ENCODE measurements around the gene BASP1.

Gene BASP1

DNA sequence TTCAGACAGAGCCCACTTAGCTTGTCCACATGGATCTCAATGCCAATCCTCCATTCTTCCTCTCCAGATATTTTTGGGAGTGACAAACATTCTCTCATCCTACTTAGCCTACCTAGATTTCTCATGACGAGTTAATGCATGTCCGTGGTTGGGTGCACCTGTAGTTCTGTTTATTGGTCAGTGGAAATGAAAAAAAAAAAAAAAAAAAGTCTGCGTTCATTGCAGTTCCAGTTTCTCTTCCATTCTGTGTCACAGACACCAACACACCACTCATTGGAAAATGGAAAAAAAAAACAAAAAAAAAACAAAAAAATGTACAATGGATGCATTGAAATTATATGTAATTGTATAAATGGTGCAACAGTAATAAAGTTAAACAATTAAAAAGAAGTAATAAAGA, 59.0 kb downstream of the BASP1 start:
- DNase-seq (no peak), ATAC-seq (no peak)
- Mint-ChIP-seq H3K9me3 (peaks cover 0 to 7% of the 10 kb centered on the region in 2 donors), H3K27me3 (no peaks in the 10 kb centered on the region), H3K27ac (no peak overlapping the region), H3K4me1 (no peaks in the 10 kb centered on the region), H3K4me3 (no peak overlapping the region)

DNA sequence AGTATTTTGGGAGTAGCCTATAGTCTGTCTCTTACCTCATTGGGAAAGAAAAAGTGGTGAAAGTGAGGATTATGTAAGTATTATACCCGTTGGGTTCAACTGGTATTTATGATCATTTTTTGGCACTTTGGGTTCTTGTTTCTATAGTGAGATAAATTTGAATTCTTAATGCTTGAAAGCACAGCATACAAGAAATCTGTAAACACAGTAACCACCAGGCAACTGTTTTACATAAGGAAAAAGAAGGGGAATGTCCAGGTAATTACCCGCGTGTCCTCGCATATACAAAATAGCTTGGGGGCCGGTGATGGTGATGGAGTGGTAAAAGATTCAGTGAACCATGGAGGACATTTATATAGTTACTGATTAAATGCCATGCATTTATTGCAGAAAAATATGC, 60.5 kb downstream of the BASP1 start:
- DNase-seq (no peak), ATAC-seq (no peak)
- Mint-ChIP-seq H3K4me1 (peaks cover 5% of the 10 kb centered on the region), H3K27me3 (no peaks in the 10 kb centered on the region), H3K27ac (no peak overlapping the region), H3K9me3 (peaks cover 0 to 7% of the 10 kb centered on the region in 2 donors), H3K4me3 (no peak overlapping the region)

DNA sequence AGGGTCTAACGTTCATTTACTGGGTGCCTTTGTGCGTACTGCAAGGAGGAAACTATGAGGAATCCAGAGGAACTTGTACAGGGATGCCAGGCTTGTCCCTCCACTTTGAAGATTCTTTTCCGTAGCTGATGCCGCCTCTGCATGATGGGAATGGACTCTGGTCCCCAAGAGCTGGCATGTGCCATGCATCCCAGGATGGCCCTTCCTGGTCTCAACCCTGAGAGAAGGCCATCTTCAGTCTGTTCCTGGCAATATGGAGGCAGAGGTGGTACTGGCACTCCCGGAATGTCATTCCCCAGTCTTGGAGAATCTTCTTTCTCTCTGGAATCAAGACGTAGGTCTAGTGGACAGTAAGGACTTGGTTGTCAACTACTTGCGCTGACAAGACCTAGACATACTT, 61.5 kb downstream of the BASP1 start:
- ATAC-seq (no peak), DNase-seq (no peak)
- Mint-ChIP-seq H3K27me3 (no peaks in the 10 kb centered on the region), H3K9me3 (peaks cover 0 to 7% of the 10 kb centered on the region in 2 donors), H3K4me3 (no peak overlapping the region), H3K27ac (no peak overlapping the region), H3K4me1 (peaks cover 6% of the 10 kb centered on the region)

DNA sequence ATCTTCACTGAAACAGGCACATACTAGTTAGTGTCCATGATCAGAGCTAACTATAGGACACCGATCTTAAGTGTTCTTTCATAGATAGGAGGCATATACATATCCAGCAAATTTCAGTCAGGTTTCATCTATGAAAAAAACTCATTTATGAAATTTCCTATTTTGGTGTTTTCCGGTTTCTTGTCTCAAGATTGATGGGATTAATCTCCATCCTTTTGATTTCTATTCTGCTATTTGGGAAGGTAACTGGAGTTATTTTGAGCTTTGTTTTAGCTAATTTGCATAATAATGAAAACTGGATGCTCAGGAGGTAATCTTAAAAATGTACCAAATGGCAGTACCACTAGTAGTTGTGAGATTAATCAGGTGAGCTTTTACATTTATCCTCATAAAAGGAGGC, 62.1 kb downstream of the BASP1 start:
- H3K27ac Mint-ChIP-seq, result no peak overlapping the region
- no peak overlapping the region for H3K4me3 Mint-ChIP-seq
- no peaks in the 10 kb centered on the region for H3K27me3 Mint-ChIP-seq
- ATAC-seq (no peak), DNase-seq (no peak)
- peaks cover 0 to 7% of the 10 kb centered on the region in 2 donors for H3K9me3 Mint-ChIP-seq
- H3K4me1 Mint-ChIP-seq, result peaks cover 6% of the 10 kb centered on the region

DNA sequence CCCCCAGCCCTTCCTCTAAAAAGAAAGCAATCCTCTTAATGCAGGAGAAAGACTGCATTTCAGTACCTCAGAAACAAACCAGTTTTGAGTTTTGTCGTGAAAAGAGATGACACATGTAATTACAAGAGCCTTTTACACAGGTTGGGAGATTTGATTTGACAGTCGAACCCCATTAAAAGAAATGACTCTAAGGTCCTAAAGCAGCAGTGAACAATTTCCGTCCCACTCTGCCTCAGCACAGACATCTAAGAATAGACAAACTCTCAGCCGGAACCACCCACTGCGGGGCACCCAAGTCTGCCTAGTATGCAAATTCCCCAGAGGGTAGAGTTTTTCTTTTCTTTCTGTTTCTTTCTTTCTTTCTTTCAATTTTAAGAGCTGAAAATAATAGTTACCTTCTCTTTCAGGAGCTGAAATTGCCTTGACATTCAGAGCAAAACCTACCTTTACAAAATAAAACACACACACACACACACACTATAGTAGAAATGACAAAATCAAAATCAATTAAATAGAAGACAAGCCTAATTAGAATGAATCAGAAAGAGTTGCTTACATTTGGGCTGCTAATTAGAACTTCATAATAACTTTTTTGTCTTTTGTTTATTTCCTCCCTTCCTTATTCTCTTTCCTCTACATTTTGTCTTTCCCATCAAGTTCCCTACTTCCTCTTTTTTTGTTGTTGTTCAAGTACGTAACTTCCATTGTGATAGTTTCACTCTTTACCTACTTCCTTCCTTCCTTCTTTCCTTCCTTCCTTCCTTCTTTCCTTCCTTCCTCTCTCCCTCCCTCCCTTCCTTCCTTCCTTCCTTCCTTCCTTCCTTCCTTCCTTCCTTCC, 65.1 kb downstream of the BASP1 start:
- no peak for DNase-seq
- Mint-ChIP-seq H3K4me1 (peaks cover 6% of the 10 kb centered on the region), H3K27ac (no peak overlapping the region), H3K4me3 (peak overlapping the region in 1 of 2 donors; percentile 14), H3K27me3 (no peaks in the 10 kb centered on the region), H3K9me3 (no peaks in the 10 kb centered on the region)
- no peak for ATAC-seq

DNA sequence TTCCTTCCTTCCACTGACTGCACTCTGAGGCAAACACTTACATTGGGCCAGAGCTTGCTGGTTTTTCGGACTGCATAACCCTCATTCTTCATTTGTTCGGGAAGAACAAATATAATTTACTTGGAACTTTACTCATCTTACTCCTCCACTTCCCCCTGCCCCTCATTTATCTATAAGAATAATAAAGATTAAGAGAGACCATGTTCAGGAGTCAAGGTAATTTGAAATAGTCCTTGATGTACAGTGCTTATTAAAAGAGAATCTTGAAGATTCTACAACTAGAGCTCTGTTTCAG, 65.6 kb downstream of the BASP1 start:
- Mint-ChIP-seq H3K4me3 (no peak overlapping the region), H3K4me1 (peaks cover 6% of the 10 kb centered on the region), H3K27me3 (no peaks in the 10 kb centered on the region), H3K9me3 (peaks cover 2 to 4% of the 10 kb centered on the region in 2 donors), H3K27ac (no peak overlapping the region)
- DNase-seq (no peak), ATAC-seq (no peak)

DNA sequence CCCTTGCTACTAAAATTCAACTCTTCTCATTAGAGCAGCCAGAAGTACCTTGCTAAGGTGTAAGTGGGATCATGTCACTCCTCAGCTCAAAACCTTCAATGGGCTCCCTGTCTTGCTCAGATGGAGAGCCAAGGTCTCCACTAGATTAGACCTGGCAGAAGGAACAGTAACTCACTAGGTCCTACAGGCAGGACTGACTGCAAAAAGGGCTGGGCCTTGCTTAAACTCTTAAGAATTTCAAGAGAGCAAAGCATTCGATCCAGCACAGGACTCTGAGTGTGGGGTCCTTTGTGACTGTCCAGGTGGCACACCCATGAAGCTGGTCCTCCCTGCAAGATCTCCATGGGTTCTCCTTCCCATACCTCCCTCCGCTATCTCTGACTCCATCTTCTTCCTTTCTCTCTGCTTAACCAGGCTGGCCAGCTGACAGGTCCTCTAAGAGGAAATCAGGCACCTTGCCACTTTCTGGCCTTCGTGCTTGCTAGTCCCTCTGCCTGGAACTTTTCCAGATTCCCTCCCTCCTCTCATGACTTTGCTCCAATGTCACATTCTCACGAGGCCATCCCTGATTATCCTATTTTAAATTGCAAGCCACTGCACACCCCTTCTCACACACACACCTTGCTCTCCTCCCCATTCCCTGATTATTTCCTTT, 70.2 kb downstream of the BASP1 start:
- Mint-ChIP-seq H3K9me3 (peaks cover 5 to 13% of the 10 kb centered on the region in 2 donors), H3K27ac (no peak overlapping the region), H3K27me3 (no peaks in the 10 kb centered on the region), H3K4me1 (peaks cover 3% of the 10 kb centered on the region), H3K4me3 (no peak overlapping the region)
- ATAC-seq (no peak), DNase-seq (no peak)

DNA sequence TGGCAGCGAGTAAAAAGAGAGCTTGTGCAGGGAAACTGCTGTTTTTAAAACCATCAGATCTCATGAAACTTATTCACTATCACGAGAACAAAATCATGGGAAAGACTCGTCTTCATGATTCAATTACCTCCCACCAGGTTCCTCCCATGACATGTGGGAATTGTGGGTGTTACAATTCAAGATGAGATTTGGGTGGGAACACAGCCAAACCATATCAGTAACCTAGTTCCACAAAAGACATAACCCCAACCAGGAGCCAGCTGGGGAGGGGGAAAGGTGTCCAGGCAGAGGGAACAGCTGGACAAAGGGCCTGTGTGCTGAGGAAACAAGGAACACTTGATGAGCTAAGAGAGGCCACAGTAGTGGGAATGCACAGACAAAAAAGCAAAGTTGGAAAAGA, 71.1 kb downstream of the BASP1 start:
- no peak for ATAC-seq
- Mint-ChIP-seq H3K27me3 (no peaks in the 10 kb centered on the region), H3K27ac (peak overlapping the region in 1 of 2 donors; percentile 13), H3K4me3 (no peak overlapping the region), H3K4me1 (no peaks in the 10 kb centered on the region), H3K9me3 (peaks cover 5 to 13% of the 10 kb centered on the region in 2 donors)
- no peak for DNase-seq

DNA sequence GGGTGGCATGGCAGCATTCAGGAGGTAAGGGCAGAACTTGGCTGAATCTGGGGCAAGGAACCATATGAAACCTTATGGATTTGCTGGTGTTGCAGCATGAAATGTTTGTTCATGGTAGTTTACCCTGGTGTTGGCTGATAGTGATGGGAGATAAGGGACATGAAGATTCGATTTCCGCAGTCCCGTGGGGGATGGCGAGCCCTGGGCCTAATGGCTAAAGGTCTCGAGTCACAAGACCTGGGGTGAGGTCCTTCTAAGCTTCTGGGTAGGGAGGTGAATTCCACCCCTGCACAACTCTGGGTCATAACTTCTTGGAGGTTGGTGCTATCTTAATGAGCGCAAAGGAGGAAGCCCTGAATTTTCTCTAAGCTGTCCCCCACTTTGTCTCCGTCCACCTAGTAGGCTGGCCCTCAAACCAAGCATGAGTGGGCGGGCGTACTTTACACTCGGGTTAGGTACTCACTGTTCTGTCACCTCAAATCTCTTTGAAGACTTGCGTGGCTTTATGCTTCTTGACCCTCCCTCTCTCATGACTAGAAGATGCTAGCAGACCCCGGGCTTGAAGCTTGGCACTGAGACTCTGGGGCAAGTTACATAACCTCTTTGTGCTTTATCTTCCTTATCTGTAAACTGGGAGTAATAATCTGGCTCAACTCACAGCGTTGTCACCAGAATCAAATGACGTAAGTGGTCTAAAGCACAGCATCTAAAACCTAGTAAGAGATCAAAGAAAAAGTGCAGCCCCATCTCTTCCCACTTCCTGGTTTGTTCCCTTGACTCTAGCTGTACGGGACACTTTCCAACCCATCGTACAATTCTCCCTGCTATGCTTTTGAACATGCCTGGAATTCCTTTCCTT, 72.5 kb downstream of the BASP1 start:
- H3K27ac Mint-ChIP-seq, result no peak overlapping the region
- no peaks in the 10 kb centered on the region for H3K27me3 Mint-ChIP-seq
- no peaks in the 10 kb centered on the region for H3K4me1 Mint-ChIP-seq
- H3K4me3 Mint-ChIP-seq, result no peak overlapping the region
- H3K9me3 Mint-ChIP-seq, result peaks cover 5 to 13% of the 10 kb centered on the region in 2 donors
- ATAC-seq (no peak), DNase-seq (no peak)

DNA sequence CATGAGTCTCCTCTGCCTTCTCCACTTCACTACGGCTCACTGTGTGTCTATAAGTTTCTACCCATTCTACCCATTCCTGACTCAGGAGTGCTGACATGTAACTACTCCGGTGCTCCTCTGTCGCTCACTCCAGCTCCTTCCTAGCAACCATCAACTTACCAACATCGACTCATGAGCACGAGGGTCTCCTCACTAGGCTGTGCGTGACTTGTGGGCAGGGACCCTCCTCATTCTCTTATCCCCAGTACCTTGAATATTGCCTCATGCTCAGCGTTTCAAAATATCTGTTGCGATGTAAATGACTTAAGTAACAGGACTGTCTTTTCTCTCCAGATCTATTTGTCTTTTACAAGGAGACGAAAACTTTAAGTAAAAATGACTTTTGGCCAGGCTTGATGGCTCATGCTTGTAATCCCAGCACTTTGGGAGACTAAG, 73.1 kb downstream of the BASP1 start:
- ATAC-seq (no peak), DNase-seq (no peak)
- H3K27me3 Mint-ChIP-seq, result no peaks in the 10 kb centered on the region
- H3K4me3 Mint-ChIP-seq, result no peak overlapping the region
- H3K4me1 Mint-ChIP-seq, result no peaks in the 10 kb centered on the region
- H3K27ac Mint-ChIP-seq, result no peak overlapping the region
- H3K9me3 Mint-ChIP-seq, result peaks cover 5 to 13% of the 10 kb centered on the region in 2 donors

DNA sequence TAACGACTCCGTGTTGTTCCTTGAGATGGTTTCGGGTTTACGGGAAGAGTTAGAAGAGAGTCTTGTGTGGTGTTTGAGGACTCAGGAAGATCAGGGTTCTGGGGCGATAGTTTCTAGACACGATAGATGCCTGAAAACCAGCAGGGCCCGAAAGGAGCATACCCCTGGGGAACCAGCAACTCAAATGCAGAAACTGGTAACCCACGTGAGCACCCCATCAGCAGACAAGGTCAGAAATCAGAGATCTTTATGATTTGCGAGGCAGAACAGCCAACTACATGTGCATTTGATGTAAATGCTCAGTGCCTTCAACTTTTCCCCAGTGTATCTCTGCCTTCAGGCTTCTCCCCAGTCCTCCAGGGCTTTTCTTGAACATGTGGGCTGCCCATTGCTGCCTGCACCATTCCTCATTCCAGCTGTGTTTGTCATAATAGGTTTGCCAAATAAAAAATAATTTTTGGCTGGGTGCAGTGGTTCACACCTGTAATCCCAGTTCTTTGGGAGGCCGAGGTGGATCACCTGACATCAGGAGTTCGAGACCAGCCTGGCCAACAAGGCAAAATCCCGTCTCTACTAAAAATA, 75.1 kb downstream of the BASP1 start:
- H3K27ac Mint-ChIP-seq, result no peak overlapping the region
- peaks cover 5 to 13% of the 10 kb centered on the region in 2 donors for H3K9me3 Mint-ChIP-seq

DNA sequence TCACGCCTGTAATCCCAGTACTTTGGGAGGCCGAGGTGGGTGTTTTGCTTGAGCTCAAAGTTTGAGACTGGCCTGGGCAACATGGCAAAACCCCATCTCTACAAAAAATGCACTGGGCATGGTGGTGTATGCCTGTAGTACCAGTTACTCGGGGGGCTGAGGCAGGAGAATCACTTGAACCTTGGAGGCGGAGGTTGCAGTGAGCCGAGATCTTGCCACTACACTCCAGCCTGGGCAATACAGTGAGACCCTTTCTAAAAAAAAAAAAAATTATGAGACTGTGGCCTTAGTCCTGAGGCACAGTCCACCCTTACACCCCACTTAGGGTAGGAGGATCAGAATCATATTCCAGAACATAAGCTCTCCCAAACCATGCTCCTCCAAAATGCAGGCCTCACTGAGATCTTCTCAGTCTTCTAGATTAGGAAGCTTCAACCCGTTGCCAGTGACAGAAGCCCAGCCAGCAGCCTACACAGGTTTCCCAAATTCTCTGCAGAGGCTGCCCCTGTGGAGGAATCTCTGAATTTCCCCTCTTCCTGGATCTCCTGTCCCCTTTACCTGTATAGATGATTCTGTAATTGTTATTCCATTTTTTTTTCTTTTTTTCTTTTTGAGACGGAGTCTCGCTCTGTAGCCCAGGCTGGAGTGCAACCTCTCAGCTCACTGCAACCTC, 77.3 kb downstream of the BASP1 start:
- no peak for DNase-seq
- H3K4me3 Mint-ChIP-seq, result no peak overlapping the region
- no peak overlapping the region for H3K27ac Mint-ChIP-seq
- H3K27me3 Mint-ChIP-seq, result no peaks in the 10 kb centered on the region
- ATAC-seq, result no peak
- no peaks in the 10 kb centered on the region for H3K9me3 Mint-ChIP-seq
- H3K4me1 Mint-ChIP-seq, result no peaks in the 10 kb centered on the region

More for the DNA sequence above, 75.1 kb downstream of the BASP1 start:
- Mint-ChIP-seq H3K4me3 (no peak overlapping the region), H3K4me1 (no peaks in the 10 kb centered on the region), H3K27me3 (no peaks in the 10 kb centered on the region)
- ATAC-seq (no peak), DNase-seq (no peak)

DNA sequence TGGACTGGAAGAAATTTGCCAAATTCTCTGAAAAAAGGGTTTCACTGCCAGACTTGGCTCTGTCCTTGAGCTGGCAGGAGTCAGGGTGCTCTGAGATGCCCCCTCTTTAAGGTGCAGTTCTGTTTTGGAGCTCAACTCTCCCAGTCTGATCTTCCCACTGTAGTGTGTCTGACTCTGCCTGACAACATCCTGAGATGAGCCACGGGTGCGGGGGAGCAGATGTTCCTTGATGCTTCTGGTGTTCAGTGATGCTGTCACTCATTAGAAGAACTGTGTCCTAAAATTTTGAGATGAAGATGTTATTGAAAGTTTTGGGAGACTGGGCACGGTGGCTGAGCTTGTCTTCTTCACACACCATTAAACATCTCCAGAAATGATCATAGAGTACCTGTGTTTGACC, 78.2 kb downstream of the BASP1 start:
- ATAC-seq, result no peak
- no peaks in the 10 kb centered on the region for H3K27me3 Mint-ChIP-seq

DNA sequence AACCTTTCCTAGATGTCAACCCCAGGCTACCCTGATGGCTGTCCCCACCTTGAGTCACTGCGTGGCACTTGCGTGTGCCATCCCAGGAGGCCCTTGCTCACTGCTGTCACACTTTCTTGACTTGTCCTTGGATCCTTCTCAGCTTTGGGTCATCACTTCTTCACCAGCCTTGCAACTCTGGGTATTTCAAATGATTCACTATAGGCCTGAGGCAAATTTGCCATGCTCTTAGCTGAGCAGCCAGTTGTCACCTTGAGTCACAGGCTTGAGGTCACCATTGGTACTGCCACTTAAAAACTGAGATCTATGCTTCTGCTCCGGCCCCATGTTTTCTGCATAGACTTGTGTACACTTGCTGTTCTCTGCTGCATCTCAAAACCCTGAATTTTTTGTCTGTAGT, 84.7 kb downstream of the BASP1 start:
- ATAC-seq, result no peak
- no peak overlapping the region for H3K27ac Mint-ChIP-seq
- H3K27me3 Mint-ChIP-seq, result no peaks in the 10 kb centered on the region
- peaks cover 0 to 4% of the 10 kb centered on the region in 2 donors for H3K9me3 Mint-ChIP-seq
- no peak overlapping the region for H3K4me3 Mint-ChIP-seq
- no peaks in the 10 kb centered on the region for H3K4me1 Mint-ChIP-seq
- no peak for DNase-seq

More for the DNA sequence above, 78.2 kb downstream of the BASP1 start:
- Mint-ChIP-seq H3K4me3 (no peak overlapping the region), H3K4me1 (no peaks in the 10 kb centered on the region), H3K9me3 (no peaks in the 10 kb centered on the region), H3K27ac (no peak overlapping the region)
- no peak for DNase-seq

DNA sequence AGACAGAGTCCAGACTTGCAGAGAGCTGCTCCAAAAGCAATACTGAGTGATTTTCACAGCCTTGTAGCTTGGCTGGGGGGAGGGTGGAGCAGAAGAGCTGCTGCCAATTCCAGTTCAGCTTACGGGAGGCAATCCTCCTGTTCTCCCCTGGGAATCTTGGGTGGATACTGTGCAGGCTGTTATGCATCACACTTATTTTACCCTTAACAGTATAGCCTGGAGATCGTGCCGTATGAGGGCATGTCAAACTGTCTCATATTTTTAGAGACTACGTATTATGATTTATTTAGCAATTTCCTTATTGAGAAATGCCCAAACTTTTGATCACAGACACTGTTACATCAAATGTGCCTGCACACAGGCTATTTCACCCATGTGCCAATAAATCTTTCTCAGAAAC, 85.2 kb downstream of the BASP1 start:
- Mint-ChIP-seq H3K27ac (no peak overlapping the region), H3K9me3 (peaks cover 4% of the 10 kb centered on the region in 2 donors), H3K4me1 (no peaks in the 10 kb centered on the region), H3K4me3 (no peak overlapping the region), H3K27me3 (no peaks in the 10 kb centered on the region)
- DNase-seq (no peak), ATAC-seq (no peak)
